ENCODE results near the gene HSDL1.
"Not testable (repeated sequence)": the region's sequence is repeated elsewhere in the genome, so short reads cannot be mapped to it uniquely, and the experiment has no call there.

The HSDL1 gene

GRCh38 chr16:84137769-84138357 lies 7.1 kb downstream of the HSDL1 start:
- no peak for DNase-seq

- DNase-seq, result no peak
These were observed 7.7 kb downstream of the HSDL1 start for GRCh38 chr16:84137287-84137686.

- DNase-seq, result no peak
These were observed 8.4 kb downstream of the HSDL1 start for GRCh38 chr16:84136331-84137125.

- peak; percentile 20 for DNase-seq
These were observed 12.3 kb downstream of the HSDL1 start for GRCh38 chr16:84132527-84133285.

- no peak for DNase-seq
These were observed 13.9 kb downstream of the HSDL1 start for GRCh38 chr16:84131117-84131516.

GRCh38 chr16:84124257-84125073 lies 20.5 kb downstream of the HSDL1 start:
- DNase-seq, result no peak

- DNase-seq, result no peak
These were observed 24.0 kb downstream of the HSDL1 start for GRCh38 chr16:84121007-84121406.

- DNase-seq, result no peak
These were observed 25.0 kb downstream of the HSDL1 start for GRCh38 chr16:84120023-84120422.

- no peak for DNase-seq
These were observed 25.6 kb downstream of the HSDL1 start for GRCh38 chr16:84119368-84119767.

GRCh38 chr16:84118315-84118714 lies 26.7 kb downstream of the HSDL1 start:
- not testable (repeated sequence) for DNase-seq

- DNase-seq, result no peak
These were observed 27.5 kb downstream of the HSDL1 start for GRCh38 chr16:84117494-84117843.

GRCh38 chr16:84116720-84117493 lies 28.1 kb downstream of the HSDL1 start, which contains the start of gene MBTPS1:
Gene MBTPS1 (minus strand): TSS chr16:84116942. CDS start chr16:84101783, 15,159 bp downstream.
- DNase-seq, result peak; percentile 100

GRCh38 chr16:84115919-84116719 lies 28.9 kb downstream of the HSDL1 start:
- DNase-seq, result peak; percentile 31

GRCh38 chr16:84111949-84112348 lies 33.0 kb downstream of the HSDL1 start:
- DNase-seq, result not testable (repeated sequence)

- DNase-seq, result no peak
These were observed 33.5 kb downstream of the HSDL1 start for GRCh38 chr16:84111525-84111924.

- DNase-seq, result no peak
These were observed 34.5 kb downstream of the HSDL1 start for GRCh38 chr16:84110527-84110926.

- DNase-seq, result peak; percentile 15
These were observed 35.2 kb downstream of the HSDL1 start for GRCh38 chr16:84109598-84110335.

- DNase-seq, result no peak
These were observed 37.1 kb downstream of the HSDL1 start for GRCh38 chr16:84107921-84108320.

GRCh38 chr16:84105948-84106740 lies 38.8 kb downstream of the HSDL1 start:
- no peak for DNase-seq
